K562 treated with DMSO at 1 percent for 12 hours (cell line): ENCODE results near the gene AP1M1. TPM values are rescaled to one million over a fixed set of nuclear protein-coding genes. Genes with fewer than 3 reads are reported as not detected.

Source experiments
- total RNA-seq: library from RNA; unstranded; fragments of 300-600 nt; gene quantifications from 2 replicates; pipeline ENCODE4 v1.2.3, GENCODE V29; 2022; ENCODE audit not compliant: insufficient read depth

Gene AP1M1
- total RNA-seq, result 71.7 and 114 TPM in 2 replicates

DNA sequence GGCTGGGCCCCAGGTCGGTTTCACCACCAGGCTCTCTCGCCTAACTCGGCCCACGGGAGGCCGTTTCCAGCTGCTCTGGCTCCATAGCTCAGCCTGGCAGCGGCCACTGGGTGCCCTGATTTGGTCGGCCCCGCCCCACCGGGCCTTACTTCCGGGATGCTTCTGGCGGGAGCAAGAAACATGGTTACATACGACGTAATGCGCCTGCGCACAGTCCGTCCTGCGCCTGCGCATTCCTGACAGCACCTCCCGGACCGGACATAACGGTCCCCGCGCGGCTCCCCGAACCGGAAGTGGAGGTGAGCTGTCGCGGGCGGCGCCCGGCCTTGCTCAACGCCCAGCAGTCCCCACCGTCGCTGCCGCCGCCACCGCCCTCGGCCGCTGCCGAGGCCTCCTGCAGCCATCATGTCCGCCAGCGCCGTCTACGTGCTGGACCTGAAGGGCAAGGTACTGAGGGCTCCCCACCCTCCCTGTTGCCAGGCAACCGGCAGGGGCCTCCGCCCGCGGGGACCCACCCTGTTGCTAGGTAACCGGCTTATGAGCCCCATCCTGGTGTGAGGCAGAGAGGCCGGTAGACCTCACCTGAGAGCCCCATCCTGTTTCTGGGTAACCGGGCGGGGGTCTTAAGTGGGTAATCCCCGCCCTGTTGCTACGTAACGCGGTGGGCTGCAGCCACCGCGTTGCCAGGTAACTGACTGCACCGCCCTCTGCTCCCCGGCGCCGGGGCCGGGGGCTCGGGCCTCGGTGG, at the start of gene AP1M1:
AP1M1 (plus strand) TSS at position 290 of the 748 bp plus-strand sequence; CDS start at position 406, 116 bp downstream.

GRCh38 chr19:16185123-16185767, 12.5 kb upstream of the AP1M1 start, which contains the start of gene FAM32A:
TSS of gene FAM32A (plus strand) at chr19:16185410. CDS start at chr19:16185443, 33 bp downstream.

Other genes with a start within 250 kb of the AP1M1 start
- gene OR10H4, start 248.9 kb upstream of the AP1M1 start, total RNA-seq, result not detected in 2 replicates
- 76.6 and 158 TPM in 2 replicates for gene TPM4, start 121.4 kb upstream of the AP1M1 start, total RNA-seq
- gene RAB8A, start 86.0 kb upstream of the AP1M1 start, total RNA-seq, result 13.7 and 36.2 TPM in 2 replicates
- gene HSH2D, start 54.2 kb upstream of the AP1M1 start, total RNA-seq, result 0.47 TPM in 1 of 2 replicates, not detected in the other
- not detected in 2 replicates for gene CIB3, start 24.4 kb upstream of the AP1M1 start, total RNA-seq
- 70.7 and 94.8 TPM in 2 replicates for gene FAM32A, start 12.5 kb upstream of the AP1M1 start, total RNA-seq
- gene KLF2, start 126.9 kb downstream of the AP1M1 start, total RNA-seq, result 2.2 and 3.6 TPM in 2 replicates